ENCODE data around the gene PVALEF. TPM values are rescaled to one million over a fixed set of nuclear protein-coding genes. Genes with fewer than 3 reads are reported as not detected.

The PVALEF gene
- total and polyA plus RNA-seq, 2 of the 13 experiments (the other 11 are each of a cell fraction or from before 2014, with no cell fraction given), result 0.18 TPM

DNA sequence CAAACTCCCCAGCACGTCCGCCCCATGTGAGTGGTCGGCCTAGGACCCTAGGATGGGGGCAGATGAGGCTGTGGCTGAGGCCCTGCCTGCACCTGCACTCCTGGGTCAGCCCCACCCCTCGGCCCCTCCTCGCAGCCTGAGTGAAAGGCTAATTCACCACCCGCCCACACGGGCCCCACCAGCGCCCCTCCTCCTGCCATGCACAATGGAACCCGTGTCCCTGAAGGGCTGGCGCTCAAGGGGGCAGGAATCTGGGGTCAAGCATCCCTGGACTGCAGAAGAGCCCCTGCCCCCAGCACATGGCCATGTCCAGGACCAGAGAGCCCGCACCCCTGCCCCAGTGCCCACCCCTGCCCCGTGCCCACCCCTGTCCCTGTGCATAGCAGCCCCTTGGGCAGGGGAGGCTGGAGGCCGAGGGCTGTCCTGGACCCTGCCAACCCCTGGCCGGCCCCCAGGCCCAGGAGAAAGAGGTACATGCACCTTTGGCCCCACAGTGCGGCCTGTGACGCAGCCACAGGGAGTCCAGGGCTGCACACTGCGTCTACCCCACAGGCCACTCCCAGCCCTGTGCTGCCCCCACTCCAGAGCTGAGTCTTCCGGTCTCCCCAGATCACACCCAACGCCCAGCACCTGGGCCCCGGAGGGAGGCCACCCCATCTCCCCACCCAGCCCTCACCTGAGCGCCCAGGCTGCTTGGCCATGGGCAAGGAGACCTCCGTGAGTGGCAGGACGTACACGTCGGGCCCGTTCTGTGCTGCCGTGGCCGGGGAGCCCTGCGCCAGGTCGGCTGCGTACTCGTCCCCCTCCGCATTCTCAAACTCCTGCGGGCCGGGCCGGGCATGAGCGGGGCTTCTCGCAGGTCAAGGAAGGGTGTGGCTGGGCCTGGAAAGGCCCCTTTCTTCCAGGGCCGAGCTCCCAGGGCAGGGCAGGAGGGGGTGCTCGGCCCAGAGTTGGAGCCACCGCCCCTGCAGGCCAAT is 34.6 kb upstream of the PVALEF start (continued):
- TF ChIP-seq, protein P1, sequence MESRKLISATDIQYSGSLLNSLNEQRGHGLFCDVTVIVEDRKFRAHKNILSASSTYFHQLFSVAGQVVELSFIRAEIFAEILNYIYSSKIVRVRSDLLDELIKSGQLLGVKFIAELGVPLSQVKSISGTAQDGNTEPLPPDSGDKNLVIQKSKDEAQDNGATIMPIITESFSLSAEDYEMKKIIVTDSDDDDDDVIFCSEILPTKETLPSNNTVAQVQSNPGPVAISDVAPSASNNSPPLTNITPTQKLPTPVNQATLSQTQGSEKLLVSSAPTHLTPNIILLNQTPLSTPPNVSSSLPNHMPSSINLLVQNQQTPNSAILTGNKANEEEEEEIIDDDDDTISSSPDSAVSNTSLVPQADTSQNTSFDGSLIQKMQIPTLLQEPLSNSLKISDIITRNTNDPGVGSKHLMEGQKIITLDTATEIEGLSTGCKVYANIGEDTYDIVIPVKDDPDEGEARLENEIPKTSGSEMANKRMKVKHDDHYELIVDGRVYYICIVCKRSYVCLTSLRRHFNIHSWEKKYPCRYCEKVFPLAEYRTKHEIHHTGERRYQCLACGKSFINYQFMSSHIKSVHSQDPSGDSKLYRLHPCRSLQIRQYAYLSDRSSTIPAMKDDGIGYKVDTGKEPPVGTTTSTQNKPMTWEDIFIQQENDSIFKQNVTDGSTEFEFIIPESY (CRISPR knock-in tag; IDR thresholded peaks at IDR 0.05), result no peak
- no peak for TF ChIP-seq TBX2 (CRISPR knock-in tag; IDR thresholded peaks at IDR 0.05; ENCODE audit: borderline replicate concordance)
- TF ChIP-seq, protein P2, sequence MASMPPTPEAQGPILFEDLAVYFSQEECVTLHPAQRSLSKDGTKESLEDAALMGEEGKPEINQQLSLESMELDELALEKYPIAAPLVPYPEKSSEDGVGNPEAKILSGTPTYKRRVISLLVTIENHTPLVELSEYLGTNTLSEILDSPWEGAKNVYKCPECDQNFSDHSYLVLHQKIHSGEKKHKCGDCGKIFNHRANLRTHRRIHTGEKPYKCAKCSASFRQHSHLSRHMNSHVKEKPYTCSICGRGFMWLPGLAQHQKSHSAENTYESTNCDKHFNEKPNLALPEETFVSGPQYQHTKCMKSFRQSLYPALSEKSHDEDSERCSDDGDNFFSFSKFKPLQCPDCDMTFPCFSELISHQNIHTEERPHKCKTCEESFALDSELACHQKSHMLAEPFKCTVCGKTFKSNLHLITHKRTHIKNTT (CRISPR knock-in tag; IDR thresholded peaks at IDR 0.05), result no peak
- TF ChIP-seq ZNF678 (CRISPR knock-in tag; IDR thresholded peaks at IDR 0.05), result no peak
- no peak for TF ChIP-seq RELA (CRISPR knock-in tag; IDR thresholded peaks at IDR 0.05)
- TF ChIP-seq, protein P3, sequence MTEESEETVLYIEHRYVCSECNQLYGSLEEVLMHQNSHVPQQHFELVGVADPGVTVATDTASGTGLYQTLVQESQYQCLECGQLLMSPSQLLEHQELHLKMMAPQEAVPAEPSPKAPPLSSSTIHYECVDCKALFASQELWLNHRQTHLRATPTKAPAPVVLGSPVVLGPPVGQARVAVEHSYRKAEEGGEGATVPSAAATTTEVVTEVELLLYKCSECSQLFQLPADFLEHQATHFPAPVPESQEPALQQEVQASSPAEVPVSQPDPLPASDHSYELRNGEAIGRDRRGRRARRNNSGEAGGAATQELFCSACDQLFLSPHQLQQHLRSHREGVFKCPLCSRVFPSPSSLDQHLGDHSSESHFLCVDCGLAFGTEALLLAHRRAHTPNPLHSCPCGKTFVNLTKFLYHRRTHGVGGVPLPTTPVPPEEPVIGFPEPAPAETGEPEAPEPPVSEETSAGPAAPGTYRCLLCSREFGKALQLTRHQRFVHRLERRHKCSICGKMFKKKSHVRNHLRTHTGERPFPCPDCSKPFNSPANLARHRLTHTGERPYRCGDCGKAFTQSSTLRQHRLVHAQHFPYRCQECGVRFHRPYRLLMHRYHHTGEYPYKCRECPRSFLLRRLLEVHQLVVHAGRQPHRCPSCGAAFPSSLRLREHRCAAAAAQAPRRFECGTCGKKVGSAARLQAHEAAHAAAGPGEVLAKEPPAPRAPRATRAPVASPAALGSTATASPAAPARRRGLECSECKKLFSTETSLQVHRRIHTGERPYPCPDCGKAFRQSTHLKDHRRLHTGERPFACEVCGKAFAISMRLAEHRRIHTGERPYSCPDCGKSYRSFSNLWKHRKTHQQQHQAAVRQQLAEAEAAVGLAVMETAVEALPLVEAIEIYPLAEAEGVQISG (CRISPR knock-in tag; IDR thresholded peaks at IDR 0.05), result peak; percentile 4; the same call in 1 of the 2 replicates
- peak; percentile 55; the same call in 1 of the 2 replicates for TF ChIP-seq GABPB1 (CRISPR knock-in tag; IDR thresholded peaks at IDR 0.05)
- no peak for TF ChIP-seq ZNF83 (CRISPR knock-in tag; IDR thresholded peaks at IDR 0.05; ENCODE audit: borderline replicate concordance)
- no peak for TF ChIP-seq TSC22D2 (CRISPR knock-in tag; IDR thresholded peaks at IDR 0.05; ENCODE audit: borderline replicate concordance)
- TF ChIP-seq ZNF550 (CRISPR knock-in tag; IDR thresholded peaks at IDR 0.05; ENCODE audit: borderline replicate concordance), result no peak
- no peak for TF ChIP-seq ZBTB3 (CRISPR knock-in tag; IDR thresholded peaks at IDR 0.05; ENCODE audit: borderline replicate concordance, low read depth)
- TF ChIP-seq ZNF253 (CRISPR knock-in tag; IDR thresholded peaks at IDR 0.05; ENCODE audit: borderline replicate concordance), result no peak
- TF ChIP-seq GPN1 (CRISPR knock-in tag; IDR thresholded peaks at IDR 0.05; ENCODE audit: borderline replicate concordance), result no peak
- no peak for TF ChIP-seq PLRG1 (conservative IDR thresholded peaks at IDR 0.05)
- TF ChIP-seq PHF5A (CRISPR knock-in tag; IDR thresholded peaks at IDR 0.05; ENCODE audit: low read depth, unreplicated experiment), result no peak
- TF ChIP-seq, protein P4, sequence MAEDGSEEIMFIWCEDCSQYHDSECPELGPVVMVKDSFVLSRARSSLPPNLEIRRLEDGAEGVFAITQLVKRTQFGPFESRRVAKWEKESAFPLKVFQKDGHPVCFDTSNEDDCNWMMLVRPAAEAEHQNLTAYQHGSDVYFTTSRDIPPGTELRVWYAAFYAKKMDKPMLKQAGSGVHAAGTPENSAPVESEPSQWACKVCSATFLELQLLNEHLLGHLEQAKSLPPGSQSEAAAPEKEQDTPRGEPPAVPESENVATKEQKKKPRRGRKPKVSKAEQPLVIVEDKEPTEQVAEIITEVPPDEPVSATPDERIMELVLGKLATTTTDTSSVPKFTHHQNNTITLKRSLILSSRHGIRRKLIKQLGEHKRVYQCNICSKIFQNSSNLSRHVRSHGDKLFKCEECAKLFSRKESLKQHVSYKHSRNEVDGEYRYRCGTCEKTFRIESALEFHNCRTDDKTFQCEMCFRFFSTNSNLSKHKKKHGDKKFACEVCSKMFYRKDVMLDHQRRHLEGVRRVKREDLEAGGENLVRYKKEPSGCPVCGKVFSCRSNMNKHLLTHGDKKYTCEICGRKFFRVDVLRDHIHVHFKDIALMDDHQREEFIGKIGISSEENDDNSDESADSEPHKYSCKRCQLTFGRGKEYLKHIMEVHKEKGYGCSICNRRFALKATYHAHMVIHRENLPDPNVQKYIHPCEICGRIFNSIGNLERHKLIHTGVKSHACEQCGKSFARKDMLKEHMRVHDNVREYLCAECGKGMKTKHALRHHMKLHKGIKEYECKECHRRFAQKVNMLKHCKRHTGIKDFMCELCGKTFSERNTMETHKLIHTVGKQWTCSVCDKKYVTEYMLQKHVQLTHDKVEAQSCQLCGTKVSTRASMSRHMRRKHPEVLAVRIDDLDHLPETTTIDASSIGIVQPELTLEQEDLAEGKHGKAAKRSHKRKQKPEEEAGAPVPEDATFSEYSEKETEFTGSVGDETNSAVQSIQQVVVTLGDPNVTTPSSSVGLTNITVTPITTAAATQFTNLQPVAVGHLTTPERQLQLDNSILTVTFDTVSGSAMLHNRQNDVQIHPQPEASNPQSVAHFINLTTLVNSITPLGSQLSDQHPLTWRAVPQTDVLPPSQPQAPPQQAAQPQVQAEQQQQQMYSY (CRISPR knock-in tag; IDR thresholded peaks at IDR 0.05), result no peak
- TF ChIP-seq ZNF30 (CRISPR knock-in tag; IDR thresholded peaks at IDR 0.05), result no peak
- no peak for TF ChIP-seq CREB1 (IDR thresholded peaks at IDR 0.05)
- TF ChIP-seq CREB1 (CRISPR knock-in tag; IDR thresholded peaks at IDR 0.05), result no peak; the same call in 1 of the 2 replicates
- no peak for TF ChIP-seq HOXA7 (CRISPR knock-in tag; IDR thresholded peaks at IDR 0.05)
